Central memory CD8-positive, alpha-beta T cell (primary cell): ENCODE data around the gene BAG2.

ENCODE experiments used
- ATAC-seq: fragments of 150-1000 bp; cut with Tn5 transposase; replicated peaks from 2 replicates; pipeline ENCODE4 v1.10.0; 2022; ENCODE audit warnings: mild to moderate bottlenecking, moderate FRiP score, moderate number of reproducible peaks; ENCODE audit not compliant: poor library complexity, severe bottlenecking; ENCODE audit errors: extremely low read depth
- DNase-seq, 2 donors: peaks; one replicate each; pipeline ENCODE4 v3.0.0; 2021; ENCODE audit warnings: low spot score in 2 of 2
- H3K27ac Mint-ChIP-seq: one replicate; pipeline ENCODE4 v1.8.0; 2022; ENCODE audit warnings: low read depth, mild to moderate bottlenecking, moderate library complexity, mixed read lengths
- H3K27me3 Mint-ChIP-seq: one replicate; pipeline ENCODE4 v1.8.0; 2022; ENCODE audit warnings: mixed read lengths
- H3K36me3 Mint-ChIP-seq: one replicate; pipeline ENCODE4 v1.8.0; 2022; ENCODE audit warnings: mild to moderate bottlenecking, moderate library complexity, mixed read lengths; ENCODE audit not compliant: insufficient read depth
- H3K4me1 Mint-ChIP-seq: one replicate; pipeline ENCODE4 v1.8.0; 2022; ENCODE audit warnings: mixed read lengths
- H3K4me3 Mint-ChIP-seq: one replicate; pipeline ENCODE4 v1.8.0; 2022; ENCODE audit warnings: mild to moderate bottlenecking, moderate library complexity, mixed read lengths
- H3K9me3 Mint-ChIP-seq: one replicate; pipeline ENCODE4 v1.8.0; 2022; ENCODE audit warnings: mixed read lengths

BAG2 gene

DNA sequence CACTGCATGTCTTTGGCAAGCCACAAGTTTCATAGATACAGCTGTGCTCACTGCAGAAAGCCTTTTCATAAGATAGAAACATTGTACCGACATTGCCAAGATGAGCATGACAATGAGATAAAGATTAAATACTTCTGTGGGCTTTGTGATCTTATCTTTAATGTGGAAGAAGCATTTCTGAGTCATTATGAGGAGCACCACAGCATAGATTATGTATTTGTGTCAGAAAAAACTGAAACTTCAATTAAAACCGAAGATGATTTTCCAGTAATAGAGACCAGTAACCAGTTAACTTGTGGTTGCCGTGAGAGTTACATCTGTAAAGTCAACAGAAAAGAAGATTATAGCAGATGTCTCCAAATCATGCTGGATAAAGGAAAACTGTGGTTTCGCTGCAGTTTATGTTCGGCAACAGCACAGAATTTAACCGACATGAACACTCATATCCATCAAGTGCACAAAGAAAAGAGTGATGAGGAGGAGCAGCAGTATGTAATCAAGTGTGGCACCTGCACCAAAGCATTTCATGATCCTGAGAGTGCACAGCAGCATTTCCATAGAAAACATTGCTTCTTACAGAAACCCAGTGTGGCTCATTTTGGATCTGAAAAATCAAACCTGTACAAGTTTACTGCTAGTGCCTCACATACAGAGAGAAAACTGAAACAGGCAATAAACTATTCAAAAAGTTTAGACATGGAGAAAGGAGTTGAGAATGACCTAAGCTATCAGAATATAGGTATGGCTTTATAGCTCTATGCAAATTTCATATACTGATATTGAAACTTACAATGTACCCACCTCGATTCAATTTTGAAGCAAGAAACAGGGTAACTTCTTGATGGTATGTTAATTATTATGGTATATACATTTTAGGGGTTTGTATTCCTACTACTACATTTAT is 23.9 kb upstream of the BAG2 start:
- no peak overlapping the region for H3K4me3 Mint-ChIP-seq
- no peaks in the 10 kb centered on the region for H3K9me3 Mint-ChIP-seq
- DNase-seq (no peak), ATAC-seq (no peak)
- no peaks in the 10 kb centered on the region for H3K4me1 Mint-ChIP-seq
- H3K27ac Mint-ChIP-seq = no peak overlapping the region
- H3K36me3 Mint-ChIP-seq = peaks cover 42% of the 10 kb centered on the region
- no peaks in the 10 kb centered on the region for H3K27me3 Mint-ChIP-seq

GRCh38 chr6:57158658-57159057 is 13.5 kb upstream of the BAG2 start:
- H3K9me3 Mint-ChIP-seq = no peaks in the 10 kb centered on the region

GRCh38 chr6:57159127-57159526 is 13.0 kb upstream of the BAG2 start:
- Mint-ChIP-seq H3K27me3 (no peaks in the 10 kb centered on the region), H3K27ac (no peak overlapping the region), H3K36me3 (peaks cover 9% of the 10 kb centered on the region), H3K4me3 (no peak overlapping the region), H3K9me3 (no peaks in the 10 kb centered on the region), H3K4me1 (no peaks in the 10 kb centered on the region)
- no peak for ATAC-seq
- no peak for DNase-seq

More at GRCh38 chr6:57158658-57159057, 13.5 kb upstream of the BAG2 start:
- Mint-ChIP-seq H3K4me3 (no peak overlapping the region), H3K27me3 (no peaks in the 10 kb centered on the region), H3K27ac (no peak overlapping the region), H3K36me3 (peaks cover 9% of the 10 kb centered on the region), H3K4me1 (no peaks in the 10 kb centered on the region)
- DNase-seq (no peak), ATAC-seq (no peak)

- Mint-ChIP-seq H3K36me3 (peaks cover 3% of the 10 kb centered on the region), H3K27ac (no peak overlapping the region), H3K4me3 (no peak overlapping the region), H3K9me3 (peaks cover 8% of the 10 kb centered on the region), H3K4me1 (no peaks in the 10 kb centered on the region), H3K27me3 (no peaks in the 10 kb centered on the region)
- no peak for ATAC-seq
- no peak for DNase-seq
Observed at GRCh38 chr6:57162028-57162427, 10.1 kb upstream of the BAG2 start.

- no peaks in the 10 kb centered on the region for H3K4me1 Mint-ChIP-seq
- no peak overlapping the region for H3K4me3 Mint-ChIP-seq
- H3K27ac Mint-ChIP-seq = no peak overlapping the region
- no peaks in the 10 kb centered on the region for H3K27me3 Mint-ChIP-seq
- H3K36me3 Mint-ChIP-seq = peaks cover 3% of the 10 kb centered on the region
- ATAC-seq (no peak), DNase-seq (no peak)
- peaks cover 8% of the 10 kb centered on the region for H3K9me3 Mint-ChIP-seq
Observed at GRCh38 chr6:57162516-57162915, 9.6 kb upstream of the BAG2 start.

- no peaks in the 10 kb centered on the region for H3K27me3 Mint-ChIP-seq
- peaks cover 3% of the 10 kb centered on the region for H3K36me3 Mint-ChIP-seq
- H3K4me1 Mint-ChIP-seq = no peaks in the 10 kb centered on the region
- ATAC-seq (no peak), DNase-seq (no peak)
- H3K9me3 Mint-ChIP-seq = peaks cover 8% of the 10 kb centered on the region
- no peak overlapping the region for H3K27ac Mint-ChIP-seq
- no peak overlapping the region for H3K4me3 Mint-ChIP-seq
Observed at GRCh38 chr6:57163956-57164355, 8.2 kb upstream of the BAG2 start.

DNA sequence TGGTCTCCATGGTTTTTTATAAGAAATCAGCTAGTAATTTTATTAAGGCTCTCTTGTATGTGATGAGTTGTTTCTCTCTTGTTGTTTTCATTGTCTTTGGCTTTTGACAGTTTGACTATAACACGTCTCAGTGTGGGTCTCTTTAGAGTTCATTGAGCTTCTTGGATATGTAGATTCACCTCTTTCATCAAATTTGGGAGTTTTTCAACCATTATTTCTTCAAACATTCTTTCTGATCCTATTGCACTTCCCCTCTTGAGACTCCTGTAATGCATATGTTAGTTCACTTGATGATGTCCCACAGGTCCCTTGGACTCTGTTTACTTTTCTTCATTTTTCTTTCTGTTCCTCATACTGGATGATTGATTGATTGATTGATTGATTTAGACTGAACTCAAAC is 7.0 kb upstream of the BAG2 start:
- peaks cover 8% of the 10 kb centered on the region for H3K9me3 Mint-ChIP-seq
- no peaks in the 10 kb centered on the region for H3K27me3 Mint-ChIP-seq

DNA sequence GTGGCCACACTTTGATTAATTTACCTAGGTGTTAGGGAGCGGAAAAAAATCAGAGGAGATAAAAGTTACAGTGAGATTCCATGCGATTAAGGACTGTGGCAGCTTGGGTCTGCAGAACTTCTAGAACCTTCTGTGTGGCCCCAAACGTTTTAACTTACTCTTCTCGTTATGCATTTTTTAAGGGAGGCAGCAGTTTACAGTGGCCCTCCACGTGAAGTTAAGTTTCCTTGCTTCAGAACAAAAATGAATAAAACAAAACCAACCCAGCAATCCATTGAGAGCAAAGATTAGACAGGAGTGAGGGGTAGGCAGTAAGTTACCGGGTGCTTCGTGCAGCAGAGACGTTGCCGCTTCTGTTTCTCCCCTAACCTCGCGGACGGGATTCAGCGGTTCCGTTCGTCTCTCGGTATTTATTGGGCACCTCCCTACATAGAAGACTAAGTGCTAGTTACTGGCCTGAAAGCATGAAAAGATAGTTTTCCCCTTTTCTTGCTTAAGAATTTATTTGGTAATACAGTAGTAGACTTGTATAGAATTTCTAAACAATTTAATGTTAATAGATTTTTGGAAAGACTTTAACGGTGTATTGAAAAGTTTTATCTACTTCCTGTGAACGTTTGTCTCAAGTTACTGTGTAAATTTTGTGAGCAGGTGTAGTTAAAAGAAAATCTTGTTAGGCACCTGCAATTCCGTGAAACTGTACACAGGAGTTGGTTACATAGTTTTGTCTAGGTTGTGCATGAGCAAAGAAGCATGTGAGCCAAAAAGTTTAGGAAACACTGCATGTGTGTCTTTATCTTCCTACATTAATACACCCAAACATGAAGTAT is 1.1 kb downstream of the BAG2 start:
- DNase-seq (no peak), ATAC-seq (peak; percentile 21)
- H3K4me1 Mint-ChIP-seq = peaks cover 21% of the 10 kb centered on the region
- peak overlapping the region; percentile 77 for H3K27ac Mint-ChIP-seq
- H3K9me3 Mint-ChIP-seq = no peaks in the 10 kb centered on the region
- H3K36me3 Mint-ChIP-seq = peaks cover 3% of the 10 kb centered on the region
- H3K4me3 Mint-ChIP-seq = peak overlapping the region; percentile 77
- no peaks in the 10 kb centered on the region for H3K27me3 Mint-ChIP-seq

More for the DNA sequence above, 7.0 kb upstream of the BAG2 start:
- DNase-seq = no peak
- H3K36me3 Mint-ChIP-seq = peaks cover 3% of the 10 kb centered on the region
- H3K27ac Mint-ChIP-seq = no peak overlapping the region
- H3K4me3 Mint-ChIP-seq = no peak overlapping the region
- ATAC-seq = no peak
- no peaks in the 10 kb centered on the region for H3K4me1 Mint-ChIP-seq

GRCh38 chr6:57173886-57174510 is 1.9 kb downstream of the BAG2 start:
- Mint-ChIP-seq H3K27ac (no peak overlapping the region), H3K4me3 (peak overlapping the region; percentile 77), H3K9me3 (no peaks in the 10 kb centered on the region), H3K36me3 (peaks cover 3% of the 10 kb centered on the region), H3K4me1 (peaks cover 21% of the 10 kb centered on the region), H3K27me3 (no peaks in the 10 kb centered on the region)
- no peak for ATAC-seq
- DNase-seq = no peak

DNA sequence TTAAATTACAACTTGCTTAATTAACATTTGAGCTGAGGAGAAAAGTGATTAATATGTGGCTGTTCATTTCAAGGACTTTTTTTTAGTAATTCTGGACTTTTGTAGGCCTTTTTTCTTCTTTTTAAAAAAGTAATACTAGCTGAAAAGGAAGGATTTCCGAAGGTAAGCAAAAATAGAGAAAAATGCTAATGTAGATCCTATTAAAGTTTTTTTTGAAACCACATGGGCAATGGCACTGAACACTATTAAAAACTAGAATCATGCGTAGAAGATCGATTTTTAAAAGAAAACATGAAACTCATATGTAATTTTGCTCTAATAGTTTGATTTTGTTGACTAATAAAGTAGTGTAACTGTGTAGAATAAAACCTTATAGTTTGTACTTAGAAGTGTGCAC is 2.4 kb downstream of the BAG2 start:
- H3K4me1 Mint-ChIP-seq = peaks cover 21% of the 10 kb centered on the region
- H3K4me3 Mint-ChIP-seq = no peak overlapping the region
- H3K9me3 Mint-ChIP-seq = no peaks in the 10 kb centered on the region
- ATAC-seq (no peak), DNase-seq (no peak)
- no peak overlapping the region for H3K27ac Mint-ChIP-seq
- H3K36me3 Mint-ChIP-seq = peaks cover 3% of the 10 kb centered on the region
- no peaks in the 10 kb centered on the region for H3K27me3 Mint-ChIP-seq

- H3K27ac Mint-ChIP-seq = no peak overlapping the region
- H3K4me3 Mint-ChIP-seq = no peak overlapping the region
- H3K9me3 Mint-ChIP-seq = no peaks in the 10 kb centered on the region
- H3K27me3 Mint-ChIP-seq = no peaks in the 10 kb centered on the region
- DNase-seq (no peak), ATAC-seq (no peak)
- H3K4me1 Mint-ChIP-seq = peaks cover 16% of the 10 kb centered on the region
- H3K36me3 Mint-ChIP-seq = peaks cover 6% of the 10 kb centered on the region
Observed at GRCh38 chr6:57177545-57178265, 5.6 kb downstream of the BAG2 start.

DNA sequence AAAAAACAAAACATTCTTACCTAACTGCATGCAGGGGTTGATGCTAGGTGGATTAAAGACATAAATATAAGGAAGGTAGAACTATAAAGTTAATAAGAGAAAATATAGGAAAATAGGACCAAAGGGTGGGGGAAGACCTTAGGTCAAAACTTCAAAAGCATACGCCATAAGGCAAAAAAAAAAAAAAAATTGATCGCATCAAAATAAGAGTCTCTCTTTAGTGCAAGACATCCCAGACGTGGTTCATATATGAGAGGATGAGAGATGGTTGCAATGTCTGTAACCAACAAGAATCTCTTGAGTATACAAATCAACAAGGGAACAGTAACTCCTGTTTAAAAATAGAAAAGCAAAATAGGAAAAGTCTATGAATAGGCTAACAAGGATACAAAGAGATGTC is 8.5 kb downstream of the BAG2 start:
- H3K27me3 Mint-ChIP-seq = no peaks in the 10 kb centered on the region
- ATAC-seq = no peak
- H3K9me3 Mint-ChIP-seq = no peaks in the 10 kb centered on the region
- peaks cover 1% of the 10 kb centered on the region for H3K4me1 Mint-ChIP-seq
- peaks cover 11% of the 10 kb centered on the region for H3K36me3 Mint-ChIP-seq
- H3K4me3 Mint-ChIP-seq = no peak overlapping the region
- DNase-seq = no peak
- H3K27ac Mint-ChIP-seq = no peak overlapping the region
